ENCODE measurements around the gene MEIKIN.

The MEIKIN gene

DNA sequence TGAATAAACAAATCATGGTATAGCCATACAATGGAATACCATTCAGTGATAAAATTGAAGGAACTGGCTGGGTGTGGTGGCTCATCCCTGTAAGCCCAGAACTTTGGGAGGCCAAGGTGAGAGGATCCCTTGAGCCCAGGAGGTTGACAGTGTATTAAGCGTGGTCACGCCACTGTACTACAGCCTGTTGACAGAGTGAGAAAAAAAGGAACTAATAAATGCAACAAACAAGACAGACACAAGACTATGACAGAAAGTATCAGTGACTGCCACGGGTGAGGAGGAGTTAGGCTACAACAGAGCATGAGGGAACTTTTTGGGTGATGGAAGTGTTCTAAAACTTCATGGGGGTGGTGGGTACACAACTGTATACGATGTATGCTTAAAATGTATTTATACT is 150.9 kb downstream of the MEIKIN start:
- Histone ChIP-seq H3K4me2 (peak overlapping the region; percentile 77; the same call in 1 of the 2 replicates), H3K9ac (no peak overlapping the region), H3K27ac (no peak overlapping the region), H3K79me2 (ENCODE audit: insufficient read depth, low read depth) (peaks cover 65% of the 10 kb centered on the region), H3K27me3 (ENCODE audit: insufficient read depth, low read depth) (no peaks in the 10 kb centered on the region), H3K36me3 (ENCODE audit: insufficient read depth) (no peaks in the 10 kb centered on the region), H3K4me1 (ENCODE audit: low read depth, poor library complexity, severe bottlenecking) (peaks cover 21% of the 10 kb centered on the region), H4K20me1 (ENCODE audit: insufficient read depth) (peaks cover 10% of the 10 kb centered on the region; the same call in 1 of the 2 replicates), H3K4me3 (IDR thresholded peaks at IDR 0.05; ENCODE audit: insufficient read depth, low read depth, low read length) (no peak overlapping the region), H2AFZ (ENCODE audit: low read depth) (no peak overlapping the region)
- no peak for TF ChIP-seq CTCF (conservative IDR thresholded peaks at IDR 0.05; ENCODE audit: low read depth, low read length)

DNA sequence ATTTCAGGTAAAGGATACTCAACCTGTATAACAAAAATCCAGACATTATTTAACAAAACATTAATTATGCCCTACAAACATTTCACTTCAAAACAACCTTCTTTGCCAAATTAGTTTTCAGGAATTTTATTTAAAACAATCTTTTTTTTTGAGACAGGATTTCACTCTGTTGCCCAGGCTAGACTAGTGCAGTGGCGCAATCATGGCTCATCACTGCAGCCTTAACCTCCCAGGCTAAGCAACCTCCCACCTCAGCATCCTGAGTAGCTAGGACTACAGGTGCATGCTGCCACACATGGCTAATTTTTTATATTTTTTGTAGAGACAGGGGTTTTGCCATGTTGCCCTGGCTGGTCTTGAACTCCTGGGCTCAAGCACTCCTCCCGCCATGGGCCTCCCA is 152.6 kb downstream of the MEIKIN start:
- H3K4me2 ChIP-seq, result no peak overlapping the region
- no peak for TF ChIP-seq CTCF (conservative IDR thresholded peaks at IDR 0.05; ENCODE audit: low read depth, low read length)
- H3K27ac ChIP-seq, result no peak overlapping the region
- H4K20me1 ChIP-seq (ENCODE audit: insufficient read depth), result peaks cover 11% of the 10 kb centered on the region; the same call in 1 of the 2 replicates
- H2AFZ ChIP-seq (ENCODE audit: low read depth), result no peak overlapping the region
- no peaks in the 10 kb centered on the region for H3K27me3 ChIP-seq (ENCODE audit: insufficient read depth, low read depth)
- H3K9ac ChIP-seq, result no peak overlapping the region
- H3K4me1 ChIP-seq (ENCODE audit: low read depth, poor library complexity, severe bottlenecking), result peaks cover 29% of the 10 kb centered on the region
- H3K4me3 ChIP-seq (IDR thresholded peaks at IDR 0.05; ENCODE audit: insufficient read depth, low read depth, low read length), result no peak overlapping the region
- peaks cover 78% of the 10 kb centered on the region for H3K79me2 ChIP-seq (ENCODE audit: insufficient read depth, low read depth)
- no peaks in the 10 kb centered on the region for H3K36me3 ChIP-seq (ENCODE audit: insufficient read depth)

DNA sequence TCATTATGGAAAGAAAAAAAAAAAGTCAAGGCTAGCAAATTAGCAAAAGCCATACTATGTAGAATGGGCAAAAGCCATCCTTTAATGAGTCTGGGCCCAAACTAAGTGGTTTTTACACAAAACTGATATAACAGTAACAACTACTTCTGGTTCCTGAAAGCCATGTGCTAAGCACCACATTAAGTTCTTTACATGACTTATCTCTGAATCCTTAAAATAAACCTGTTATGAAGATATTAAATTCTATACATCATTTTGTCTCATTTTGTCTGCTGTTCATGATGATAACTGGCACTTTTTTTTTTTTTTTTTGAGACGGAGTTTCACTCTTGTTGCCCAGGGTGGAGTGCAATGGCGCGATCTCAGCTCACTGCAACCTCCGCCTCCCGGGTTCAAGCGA is 153.6 kb downstream of the MEIKIN start:
- peaks cover 14% of the 10 kb centered on the region; the same call in 1 of the 2 replicates for H4K20me1 ChIP-seq (ENCODE audit: insufficient read depth)
- TF ChIP-seq CTCF (conservative IDR thresholded peaks at IDR 0.05; ENCODE audit: low read depth, low read length), result no peak
- H3K27me3 ChIP-seq (ENCODE audit: insufficient read depth, low read depth), result no peaks in the 10 kb centered on the region
- H3K36me3 ChIP-seq (ENCODE audit: insufficient read depth), result no peaks in the 10 kb centered on the region
- H3K4me3 ChIP-seq (IDR thresholded peaks at IDR 0.05; ENCODE audit: insufficient read depth, low read depth, low read length), result no peak overlapping the region
- no peak overlapping the region for H3K4me2 ChIP-seq
- H3K79me2 ChIP-seq (ENCODE audit: insufficient read depth, low read depth), result peaks cover 88% of the 10 kb centered on the region
- H3K9ac ChIP-seq, result no peak overlapping the region
- H3K27ac ChIP-seq, result no peak overlapping the region
- peaks cover 36% of the 10 kb centered on the region for H3K4me1 ChIP-seq (ENCODE audit: low read depth, poor library complexity, severe bottlenecking)
- no peak overlapping the region for H2AFZ ChIP-seq (ENCODE audit: low read depth)

GRCh38 chr5:131790550-131790949 is 154.9 kb downstream of the MEIKIN start:
- no peak overlapping the region for H3K9ac ChIP-seq
- H3K4me1 ChIP-seq (ENCODE audit: low read depth, poor library complexity, severe bottlenecking), result peaks cover 40% of the 10 kb centered on the region
- H4K20me1 ChIP-seq (ENCODE audit: insufficient read depth), result peaks cover 14% of the 10 kb centered on the region; the same call in 1 of the 2 replicates
- no peak overlapping the region for H2AFZ ChIP-seq (ENCODE audit: low read depth)
- no peaks in the 10 kb centered on the region for H3K36me3 ChIP-seq (ENCODE audit: insufficient read depth)
- no peak overlapping the region for H3K27ac ChIP-seq
- no peak for TF ChIP-seq CTCF (conservative IDR thresholded peaks at IDR 0.05; ENCODE audit: low read depth, low read length)
- no peaks in the 10 kb centered on the region for H3K27me3 ChIP-seq (ENCODE audit: insufficient read depth, low read depth)
- no peak overlapping the region for H3K4me3 ChIP-seq (IDR thresholded peaks at IDR 0.05; ENCODE audit: insufficient read depth, low read depth, low read length)
- peaks cover 91% of the 10 kb centered on the region for H3K79me2 ChIP-seq (ENCODE audit: insufficient read depth, low read depth)
- no peak overlapping the region for H3K4me2 ChIP-seq
